ENCODE data around the gene WDFY4. TPM values are rescaled to one million over a fixed set of nuclear protein-coding genes. Genes with fewer than 3 reads are reported as not detected.

WDFY4 gene
- polyA plus RNA-seq, 3 donors, result 0.34 to 2.1 (median 0.54) TPM

DNA sequence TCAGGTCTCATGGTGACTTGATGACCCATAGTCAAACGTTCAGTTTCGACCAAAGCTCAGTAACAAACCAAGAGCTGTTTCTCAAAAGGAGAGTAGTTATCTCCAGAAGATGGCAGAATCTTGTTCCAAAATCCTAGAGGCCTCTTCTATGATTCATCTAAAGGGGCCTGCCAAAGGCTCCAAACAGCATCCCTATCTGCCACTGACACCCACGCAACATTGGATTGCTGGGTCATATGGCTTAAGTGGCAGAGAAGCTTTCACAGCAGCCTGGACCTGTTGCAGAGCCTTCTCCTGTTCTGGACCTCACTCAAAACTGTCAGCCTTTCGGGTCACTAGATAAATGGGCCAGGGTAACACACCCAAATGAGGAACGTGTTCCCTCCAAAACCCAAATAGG is 309.0 kb downstream of the WDFY4 start:
- 80 to 91% (median 90%) methylated on average over 5 of the region's 5 CpGs for WGBS, 3 donors
- H3K27ac ChIP-seq (ENCODE audit: low read depth, low read length), result no peak overlapping the region

DNA sequence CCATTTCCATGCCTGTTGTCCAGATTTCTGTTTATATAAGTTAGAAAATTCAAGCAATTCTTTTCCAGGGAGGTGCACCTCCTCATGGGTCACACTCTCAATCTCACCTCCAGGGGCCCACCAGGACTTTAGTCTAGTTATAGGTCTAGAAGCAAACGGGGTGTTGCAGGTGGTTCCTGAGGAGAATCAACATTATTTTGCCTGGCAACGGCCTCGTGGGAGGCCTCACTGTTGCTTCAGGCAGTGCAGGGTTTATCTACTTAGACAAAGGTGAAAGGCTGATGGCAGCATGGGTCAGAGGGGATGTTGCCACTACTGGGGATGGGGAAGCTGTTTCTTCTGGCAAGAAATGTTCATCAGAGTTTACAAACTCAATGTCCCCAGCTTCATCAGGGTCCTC is 311.7 kb downstream of the WDFY4 start:
- 36 to 77% (median 65%) methylated on average over 3 of the region's 3 CpGs for WGBS, 3 donors
- no peak overlapping the region for H3K27ac ChIP-seq (ENCODE audit: low read depth, low read length)

DNA sequence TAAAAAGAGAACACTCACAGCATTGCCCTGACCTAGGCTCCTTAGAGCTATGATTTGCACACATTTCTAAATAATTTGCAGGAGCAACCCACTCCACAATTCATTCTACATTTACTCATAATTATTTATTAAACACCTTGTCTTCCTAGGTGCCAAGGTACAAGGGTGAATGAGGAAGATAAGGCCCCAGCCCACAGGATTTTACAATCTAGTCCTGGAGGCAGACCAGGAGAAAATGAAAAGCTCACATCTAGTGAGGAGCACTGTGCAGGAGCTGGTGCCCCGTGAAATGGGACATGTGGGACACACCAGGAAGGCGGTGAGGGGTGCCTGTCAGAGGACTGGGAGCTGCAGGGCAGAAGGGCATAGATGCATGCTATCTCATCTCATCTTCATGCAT is 314.7 kb downstream of the WDFY4 start:
- WGBS, 3 donors, result 67 to 95% (median 91%) methylated on average over 2 of the region's 2 CpGs

DNA sequence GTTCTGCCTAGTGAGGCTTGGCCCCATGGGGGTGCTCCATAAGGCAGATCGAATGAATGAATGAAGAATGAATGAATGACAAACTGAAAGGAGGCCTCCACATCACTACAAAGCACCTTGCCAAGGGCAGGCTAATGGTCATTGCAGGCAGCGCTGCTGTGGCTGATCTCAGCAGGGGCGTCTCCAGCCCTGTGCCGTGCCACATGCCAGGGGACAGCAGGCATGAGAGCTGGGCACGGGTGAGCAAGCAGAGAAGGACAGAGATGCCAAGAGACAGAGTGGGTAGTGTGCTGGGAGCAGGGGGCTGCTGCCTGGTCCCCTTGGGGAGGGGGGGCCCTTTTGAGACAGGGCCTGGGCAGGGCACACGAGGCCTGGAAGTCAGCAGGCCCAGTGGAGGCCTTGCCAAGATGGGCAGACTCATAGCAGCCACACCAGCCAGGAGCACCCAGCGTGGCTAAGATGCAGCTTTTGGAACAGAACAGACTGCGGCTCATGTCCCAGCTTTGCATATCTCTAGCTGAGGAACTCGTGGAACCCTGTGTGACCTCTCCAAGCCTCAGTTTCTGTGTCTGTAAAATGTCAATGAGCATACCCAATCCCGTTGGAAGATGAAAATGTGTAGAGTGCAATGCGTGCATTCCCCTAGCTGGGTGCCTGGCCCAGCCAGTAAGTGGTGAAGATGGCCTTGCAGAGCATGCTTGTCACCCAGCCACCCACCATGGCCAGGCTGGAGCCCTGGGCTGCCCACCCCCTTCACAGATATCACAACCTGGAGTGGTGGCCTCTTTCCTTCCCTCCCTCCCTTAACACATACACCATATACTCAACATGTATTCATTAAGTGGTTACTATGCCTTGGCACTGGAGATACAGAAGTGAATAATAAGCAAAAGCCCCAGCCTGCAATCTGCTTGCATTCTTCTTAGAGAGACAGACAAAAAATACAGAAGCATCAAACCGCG is 316.0 kb downstream of the WDFY4 start:
- no peak overlapping the region for H3K27ac ChIP-seq (ENCODE audit: low read depth, low read length)
- 83 to 92% (median 89%) methylated on average over 13 of the region's 13 CpGs for WGBS, 3 donors

More for the DNA sequence above, 314.7 kb downstream of the WDFY4 start:
- H3K27ac ChIP-seq (ENCODE audit: low read depth, low read length), result no peak overlapping the region

DNA sequence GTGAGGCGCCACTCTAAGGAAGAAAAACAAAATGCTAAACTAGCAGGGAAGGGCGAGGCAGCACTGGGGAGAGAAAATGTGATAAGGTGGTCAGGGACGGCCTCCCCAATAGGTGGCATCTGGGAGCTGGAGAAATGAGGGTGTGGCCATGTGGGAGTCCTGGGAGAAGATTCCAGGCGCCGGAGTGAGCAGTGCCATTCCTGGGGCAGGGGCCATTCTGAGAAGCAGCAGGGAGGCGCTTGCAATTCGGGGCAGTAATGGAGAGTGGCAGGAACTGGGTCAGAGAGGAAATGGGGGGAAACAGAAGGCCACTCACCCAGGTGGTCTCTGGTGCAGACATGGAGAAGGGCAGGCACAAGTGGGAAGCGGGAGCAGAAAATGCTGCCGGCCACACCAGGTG is 316.7 kb downstream of the WDFY4 start:
- WGBS, 3 donors, result 55 to 85% (median 84%) methylated on average over 9 of the region's 9 CpGs
- no peak overlapping the region for H3K27ac ChIP-seq (ENCODE audit: low read depth, low read length)

DNA sequence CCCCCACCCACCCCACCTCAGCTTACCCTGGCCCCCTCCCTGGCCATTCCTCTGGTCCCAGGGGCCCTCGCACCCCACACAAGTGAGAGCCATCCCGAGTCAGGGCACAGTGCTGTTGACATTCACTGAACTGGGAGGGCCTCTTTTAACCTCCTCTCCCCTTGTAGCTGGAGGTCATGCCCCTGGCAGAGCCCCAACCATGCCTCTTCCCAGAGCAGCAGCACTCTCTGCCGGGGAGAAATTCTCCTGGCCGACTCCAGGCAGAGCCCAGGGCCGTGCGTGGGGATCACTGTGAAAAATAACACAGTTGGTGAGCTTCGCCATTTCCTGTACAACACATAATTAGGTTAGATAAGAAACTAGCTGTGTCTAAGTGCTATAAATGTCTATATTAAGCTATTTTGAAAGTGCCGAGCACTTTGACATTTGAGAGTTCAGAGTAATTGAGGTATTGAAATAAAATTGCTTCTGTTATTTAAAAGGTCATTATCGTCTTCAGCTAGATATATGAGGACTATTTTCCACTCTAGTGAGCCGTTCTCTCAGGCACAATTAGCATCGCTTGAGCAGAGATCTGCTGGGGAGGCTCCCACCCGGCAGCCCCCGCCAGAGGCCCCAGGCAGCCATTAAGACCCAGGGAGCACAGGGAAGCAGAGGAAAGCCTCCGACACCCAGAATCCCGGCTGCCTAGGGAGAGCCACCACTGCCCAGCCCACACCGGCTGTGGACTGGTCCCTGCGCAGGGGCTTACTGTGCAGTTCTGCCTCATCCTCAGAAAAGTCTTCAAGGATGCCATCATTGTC is 317.4 kb downstream of the WDFY4 start:
- H3K27ac ChIP-seq (ENCODE audit: low read depth, low read length), result no peak overlapping the region

DNA sequence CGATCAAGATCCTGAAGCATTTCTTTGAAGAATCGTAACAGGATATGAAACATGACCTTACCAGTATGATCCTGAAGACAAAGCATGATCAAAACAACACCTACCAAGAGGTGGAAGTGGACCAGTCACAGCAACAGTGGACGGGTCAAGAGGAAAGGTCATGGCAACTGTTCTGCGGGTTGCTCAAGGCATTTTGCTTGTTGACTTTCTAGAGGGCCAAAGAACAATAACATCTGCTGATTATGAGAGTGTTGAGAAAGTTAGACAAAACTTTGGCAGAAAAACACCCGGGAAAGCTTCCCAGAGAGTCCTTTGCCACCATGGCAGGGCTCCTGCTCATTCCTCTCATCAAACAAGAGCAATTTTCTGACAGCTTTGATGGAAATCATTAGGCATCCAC is 320.6 kb downstream of the WDFY4 start:
- WGBS, 3 donors, result 80 to 84% (median 83%) methylated on average over 5 of the region's 5 CpGs

More for the DNA sequence above, 317.4 kb downstream of the WDFY4 start:
- WGBS, 3 donors, result 53 to 72% (median 68%) methylated on average over 17 of the region's 17 CpGs

DNA sequence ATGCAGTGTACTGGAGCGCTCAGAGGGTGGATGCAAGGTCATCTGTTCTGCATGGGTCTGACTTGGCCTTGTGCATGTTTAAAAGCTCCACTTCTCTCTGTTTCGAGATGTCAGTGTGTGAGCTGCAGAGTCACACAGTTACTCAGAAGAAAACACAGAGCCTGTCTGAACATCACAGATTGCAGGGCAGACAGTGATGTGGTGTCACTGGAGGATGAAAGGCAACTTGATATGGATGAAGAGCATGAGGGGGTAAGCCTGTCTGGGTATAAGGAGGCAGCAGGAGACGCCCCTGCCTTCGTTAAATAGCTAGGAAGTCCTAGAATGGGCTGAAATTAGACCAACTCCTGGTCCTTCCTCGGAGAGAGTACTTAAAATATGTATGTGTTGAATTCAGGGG is 322.5 kb downstream of the WDFY4 start:
- WGBS, 3 donors, result 64 to 70% (median 67%) methylated on average over 5 of the region's 5 CpGs

More for the DNA sequence above, 320.6 kb downstream of the WDFY4 start:
- no peak overlapping the region for H3K27ac ChIP-seq (ENCODE audit: low read depth, low read length)

DNA sequence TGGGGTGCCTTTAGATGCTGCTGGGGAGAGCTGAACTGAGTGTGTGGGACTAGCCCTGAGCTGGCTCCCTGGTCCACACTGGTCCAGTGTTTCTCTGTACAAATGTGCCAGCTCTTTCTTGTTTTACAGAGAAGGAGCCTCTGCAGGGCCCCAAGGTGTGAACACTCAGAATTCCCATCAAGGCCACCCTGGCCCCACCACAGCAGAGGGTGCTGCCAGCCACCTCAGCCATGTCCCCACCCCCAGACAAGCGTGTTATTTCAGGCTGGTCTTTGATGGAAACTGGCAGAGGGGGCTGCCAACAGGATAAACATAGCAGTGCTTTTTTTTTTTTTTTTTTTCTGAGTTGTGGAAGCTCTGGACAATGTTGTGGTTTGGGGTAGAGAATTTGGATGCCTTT is 323.4 kb downstream of the WDFY4 start:
- WGBS, 3 donors, result 19 to 69% (median 61%) methylated on average over 1 of the region's 1 CpG
- H3K27ac ChIP-seq (ENCODE audit: low read depth, low read length), result no peak overlapping the region

More for the DNA sequence above, 322.5 kb downstream of the WDFY4 start:
- no peak overlapping the region for H3K27ac ChIP-seq (ENCODE audit: low read depth, low read length)

DNA sequence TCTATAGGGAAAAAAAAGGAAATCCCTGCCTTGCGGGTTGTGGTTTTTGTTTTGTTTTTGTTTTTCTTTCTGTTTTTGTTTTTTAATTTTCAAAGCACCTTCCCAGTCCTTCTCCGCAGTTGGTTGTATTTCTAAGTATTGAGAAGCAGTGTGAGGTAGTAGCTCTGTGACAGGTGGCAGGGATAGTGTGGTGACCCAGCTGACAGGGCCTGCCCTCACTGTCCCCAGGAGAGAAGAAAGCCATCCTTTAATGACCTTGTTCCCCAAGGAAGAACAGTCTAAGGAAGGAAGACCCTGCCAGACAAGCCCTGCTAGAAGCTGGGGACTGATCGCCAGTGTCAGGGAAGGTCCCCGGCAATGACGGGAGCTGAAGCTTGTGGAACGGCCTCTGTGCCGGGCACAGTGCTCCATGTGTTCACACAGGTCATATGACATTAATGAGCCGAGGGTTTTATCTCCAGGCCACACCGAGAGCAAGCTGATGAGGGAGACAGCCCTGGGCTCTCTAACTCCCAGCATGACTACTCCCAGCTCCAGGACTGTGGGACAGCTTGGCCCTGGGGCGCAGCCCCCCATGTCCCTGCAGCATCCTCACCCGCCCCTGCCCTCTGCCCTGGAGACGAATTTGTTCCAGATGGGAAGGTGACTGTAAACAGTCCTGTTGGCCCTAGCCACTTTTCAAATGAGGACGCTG is 324.0 kb downstream of the WDFY4 start:
- H3K27ac ChIP-seq (ENCODE audit: low read depth, low read length), result no peak overlapping the region

DNA sequence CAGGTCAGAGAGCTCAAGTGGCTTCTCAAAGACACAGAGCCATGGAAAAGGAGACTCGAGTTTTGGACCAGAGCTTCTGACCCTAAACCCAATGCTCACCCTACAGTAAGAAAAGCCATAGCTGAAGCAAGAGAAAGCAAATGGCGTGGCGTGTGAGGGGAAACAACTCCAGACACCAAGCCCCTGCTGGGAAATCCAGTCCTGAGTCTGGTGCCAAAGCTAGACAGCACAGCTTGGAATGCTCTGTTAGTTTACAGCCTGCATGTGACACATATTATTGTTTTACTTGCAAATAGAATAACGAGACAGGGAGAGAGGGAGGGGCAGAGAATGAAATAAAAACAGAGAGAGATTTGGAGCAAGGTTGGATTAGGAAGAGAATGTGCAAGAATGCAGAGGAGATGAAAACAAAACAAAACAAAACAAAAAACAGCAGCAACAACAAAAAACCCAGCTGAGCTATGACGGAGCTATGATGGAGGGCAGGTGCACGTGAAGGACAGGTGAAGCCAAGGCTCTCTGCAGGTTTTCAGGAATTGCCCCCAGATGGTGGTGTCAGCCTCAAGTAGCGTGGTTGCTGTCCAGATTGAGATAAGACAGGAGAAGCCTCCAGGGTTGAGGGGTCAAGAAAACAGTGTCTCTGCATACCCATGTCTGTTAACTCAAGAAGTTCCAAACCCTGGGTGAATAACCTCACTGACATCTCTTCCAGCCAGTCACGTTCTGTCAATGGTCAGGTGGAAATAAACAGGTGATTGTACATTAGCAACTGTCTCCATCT is 324.7 kb downstream of the WDFY4 start:
- WGBS, 3 donors, result 51 to 61% (median 61%) methylated on average over 8 of the region's 8 CpGs
- no peak overlapping the region for H3K27ac ChIP-seq (ENCODE audit: low read depth, low read length)

More for the DNA sequence above, 324.0 kb downstream of the WDFY4 start:
- 64 to 81% (median 76%) methylated on average over 13 of the region's 13 CpGs for WGBS, 3 donors

DNA sequence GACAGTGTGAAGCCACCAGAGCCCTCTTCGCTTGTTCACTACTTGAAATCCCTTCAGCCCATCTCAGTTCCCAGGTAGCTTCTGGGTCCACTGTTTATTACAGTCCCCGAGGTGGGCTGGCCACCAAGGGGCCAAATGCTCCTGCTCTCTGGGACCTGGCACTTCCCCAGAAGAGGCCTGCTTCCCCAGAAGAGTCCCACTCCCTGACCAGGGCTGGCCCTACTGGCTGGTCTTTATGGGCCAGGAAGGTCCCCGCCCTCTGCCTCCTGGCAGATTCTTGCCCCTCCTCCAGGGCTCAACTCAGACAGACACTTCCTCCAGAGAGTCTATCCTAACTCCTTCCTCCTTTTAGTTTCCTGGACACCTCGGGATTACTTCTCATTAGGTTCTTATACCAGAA is 325.6 kb downstream of the WDFY4 start:
- WGBS, 3 donors, result 61 to 66% (median 65%) methylated on average over 4 of the region's 4 CpGs
- no peak overlapping the region for H3K27ac ChIP-seq (ENCODE audit: low read depth, low read length)

DNA sequence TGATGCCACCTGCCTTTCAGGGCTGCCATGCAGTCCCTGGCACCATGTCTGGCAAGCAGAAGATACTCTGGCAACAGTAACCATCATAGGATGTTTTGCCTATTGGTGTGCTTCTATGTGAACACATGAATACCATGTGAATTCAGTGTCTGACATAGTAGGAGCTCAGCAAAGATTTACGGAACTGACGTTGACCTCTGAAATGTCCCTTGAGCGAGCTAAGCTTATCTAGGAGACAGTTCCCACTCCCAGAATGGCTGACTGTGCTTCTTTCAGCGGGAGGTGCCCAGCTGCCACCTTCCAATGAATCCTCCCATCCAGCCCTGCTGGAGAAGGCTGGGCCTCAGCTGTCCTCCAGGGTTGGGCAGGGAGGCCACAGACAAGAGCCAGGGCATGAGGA is 326.2 kb downstream of the WDFY4 start:
- H3K27ac ChIP-seq (ENCODE audit: low read depth, low read length), result no peak overlapping the region
- 37 to 38% (median 38%) methylated on average over 4 of the region's 4 CpGs for WGBS, 3 donors

DNA sequence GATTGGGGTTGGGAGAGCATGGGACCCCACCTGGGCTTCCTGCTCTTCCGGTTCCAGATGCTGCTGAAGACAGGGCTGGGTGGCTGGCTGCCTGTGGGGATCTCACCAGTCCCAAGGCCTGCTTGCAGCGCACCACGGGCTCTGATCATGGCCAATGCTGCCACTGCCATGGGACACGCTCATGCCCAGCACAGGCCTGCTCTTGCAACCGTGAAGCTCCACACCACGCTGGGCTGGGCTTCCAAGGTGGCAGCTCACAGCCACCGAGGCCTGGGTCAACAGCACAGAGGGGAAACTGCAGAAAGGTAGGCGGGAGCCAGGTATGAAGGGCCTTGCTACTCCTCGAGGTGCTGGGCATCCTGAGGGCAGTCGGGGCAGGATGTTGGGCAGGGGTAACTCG is 327.1 kb downstream of the WDFY4 start:
- 82 to 93% (median 92%) methylated on average over 11 of the region's 11 CpGs for WGBS, 3 donors

DNA sequence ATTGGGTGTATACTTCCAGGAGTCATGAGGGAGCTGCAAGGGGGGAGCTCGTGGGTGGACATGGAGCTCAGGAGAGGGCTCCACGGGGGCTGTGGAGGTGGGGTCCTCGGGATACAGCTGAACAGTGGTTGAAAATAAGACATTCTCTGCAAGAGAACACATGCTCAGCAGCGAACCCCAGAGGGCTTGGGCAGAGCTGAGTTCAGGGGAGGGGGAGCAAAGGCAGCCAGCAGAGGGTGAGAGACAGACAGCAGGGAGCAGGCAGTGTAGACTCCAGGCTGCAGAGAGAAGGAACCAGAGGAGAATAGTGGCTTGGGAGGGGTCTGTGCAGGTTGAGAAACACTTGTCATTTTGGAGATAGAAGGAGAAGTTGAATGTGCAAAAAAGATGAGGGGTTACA is 327.9 kb downstream of the WDFY4 start:
- 66 to 86% (median 75%) methylated on average over 4 of the region's 4 CpGs for WGBS, 3 donors
- H3K27ac ChIP-seq (ENCODE audit: low read depth, low read length), result no peak overlapping the region

More for the DNA sequence above, 327.1 kb downstream of the WDFY4 start:
- H3K27ac ChIP-seq (ENCODE audit: low read depth, low read length), result no peak overlapping the region

DNA sequence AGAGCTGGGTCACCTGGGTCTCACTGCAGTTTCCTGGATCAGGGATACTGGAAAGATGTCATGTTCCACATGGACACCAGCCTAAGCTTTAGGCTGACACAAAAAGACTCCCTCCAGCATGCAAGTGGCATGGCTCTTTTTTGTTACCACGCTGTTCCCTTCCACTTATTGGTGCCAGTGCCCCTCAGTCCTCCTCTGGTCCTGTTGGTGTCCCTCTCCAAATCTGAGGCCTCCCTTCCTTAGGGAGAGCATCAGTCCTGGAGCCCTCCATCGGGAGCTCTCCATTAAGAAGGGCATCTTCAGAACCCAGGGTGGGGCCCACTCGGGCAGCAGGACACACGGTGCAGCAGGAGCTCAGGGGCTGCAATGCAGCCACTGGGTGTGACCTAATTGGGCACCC is 331.0 kb downstream of the WDFY4 start:
- WGBS, 3 donors, result 76 to 92% (median 91%) methylated on average over 4 of the region's 4 CpGs
- no peak overlapping the region for H3K27ac ChIP-seq (ENCODE audit: low read depth, low read length)

DNA sequence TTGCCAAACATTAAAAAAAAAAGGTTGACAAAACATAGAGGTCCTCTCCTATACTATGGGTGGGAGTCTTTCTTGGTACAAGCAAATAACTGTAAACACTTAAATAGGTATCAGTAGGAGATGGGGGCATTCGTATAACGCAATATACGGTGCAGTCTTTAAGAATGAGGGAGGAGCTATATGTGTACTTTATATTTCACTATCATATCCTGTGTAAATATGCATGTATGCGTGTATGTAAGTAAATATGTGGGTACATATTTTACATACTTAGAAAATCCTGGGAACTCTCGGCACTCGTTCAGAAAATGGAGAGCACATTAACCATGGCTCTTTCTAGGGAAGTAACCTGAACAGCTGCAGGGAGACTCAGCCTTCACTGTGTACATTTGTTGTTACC is 337.0 kb downstream of the WDFY4 start:
- 79 to 97% (median 90%) methylated on average over 6 of the region's 6 CpGs for WGBS, 3 donors
- H3K27ac ChIP-seq (ENCODE audit: low read depth, low read length), result no peak overlapping the region

DNA sequence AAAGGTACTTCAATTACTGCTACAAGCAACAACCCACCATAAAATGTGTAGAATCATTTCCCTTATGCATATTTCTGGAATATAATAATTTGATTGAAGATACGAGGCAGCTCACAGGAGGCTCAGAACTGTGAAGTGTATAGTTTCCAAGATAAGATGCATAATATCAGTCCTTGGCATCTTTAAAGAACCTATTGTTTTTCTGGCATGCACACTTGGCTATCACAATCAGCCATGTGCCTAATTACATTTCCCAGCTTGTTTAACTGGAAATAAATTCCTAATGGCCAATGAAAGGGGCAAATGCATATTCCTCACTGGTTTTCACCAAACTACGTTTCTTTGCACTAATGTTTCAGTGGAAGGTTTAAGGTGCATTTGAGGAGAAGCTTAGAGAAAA is 338.4 kb downstream of the WDFY4 start:
- 50 to 70% (median 61%) methylated on average over 2 of the region's 2 CpGs for WGBS, 3 donors
- no peak overlapping the region for H3K27ac ChIP-seq (ENCODE audit: low read depth, low read length)
